Measurements from ENCODE around the gene GJD4.

The GJD4 gene

GRCh38 chr10:35605191-35605590 lies at the start of gene GJD4:
Gene GJD4, plus strand, starts transcription at chr10:35605341. Its CDS starts 227 bp downstream, at chr10:35605568.
- no peak for DNase-seq (ENCODE audit: low read depth)

- DNase-seq (ENCODE audit: low read depth) = no peak
Measured at GRCh38 chr10:35555962-35556930, 48.9 kb upstream of the GJD4 start.

GRCh38 chr10:35558276-35558675 lies 46.9 kb upstream of the GJD4 start:
- no peak for DNase-seq (ENCODE audit: low read depth)

GRCh38 chr10:35559416-35559815 lies 45.7 kb upstream of the GJD4 start:
- DNase-seq (ENCODE audit: low read depth) = no peak

- no peak for DNase-seq (ENCODE audit: low read depth)
Measured at GRCh38 chr10:35561715-35562114, 43.4 kb upstream of the GJD4 start.

GRCh38 chr10:35562427-35562826 lies 42.7 kb upstream of the GJD4 start:
- DNase-seq (ENCODE audit: low read depth) = no peak

- DNase-seq (ENCODE audit: low read depth) = peak; percentile 5
Measured at GRCh38 chr10:35563261-35563891, 41.8 kb upstream of the GJD4 start.

- no peak for DNase-seq (ENCODE audit: low read depth)
Measured at GRCh38 chr10:35564341-35564968, 40.7 kb upstream of the GJD4 start.

GRCh38 chr10:35565602-35566081 lies 39.5 kb upstream of the GJD4 start:
- no peak for DNase-seq (ENCODE audit: low read depth)

- DNase-seq (ENCODE audit: low read depth) = no peak
Measured at GRCh38 chr10:35567951-35568350, 37.2 kb upstream of the GJD4 start.

GRCh38 chr10:35568483-35569015 lies 36.6 kb upstream of the GJD4 start:
- DNase-seq (ENCODE audit: low read depth) = no peak

GRCh38 chr10:35569111-35569707 lies 35.9 kb upstream of the GJD4 start:
- no peak for DNase-seq (ENCODE audit: low read depth)

GRCh38 chr10:35569836-35570235 lies 35.3 kb upstream of the GJD4 start:
- DNase-seq (ENCODE audit: low read depth) = no peak

- DNase-seq (ENCODE audit: low read depth) = no peak
Measured at GRCh38 chr10:35570397-35570796, 34.7 kb upstream of the GJD4 start.

- DNase-seq (ENCODE audit: low read depth) = no peak
Measured at GRCh38 chr10:35572583-35572982, 32.6 kb upstream of the GJD4 start.

GRCh38 chr10:35573796-35574195 lies 31.3 kb upstream of the GJD4 start:
- no peak for DNase-seq (ENCODE audit: low read depth)

GRCh38 chr10:35574924-35575352 lies 30.2 kb upstream of the GJD4 start:
- no peak for DNase-seq (ENCODE audit: low read depth)

- no peak for DNase-seq (ENCODE audit: low read depth)
Measured at GRCh38 chr10:35575640-35576039, 29.5 kb upstream of the GJD4 start.

GRCh38 chr10:35576730-35577129 lies 28.4 kb upstream of the GJD4 start:
- no peak for DNase-seq (ENCODE audit: low read depth)

- no peak for DNase-seq (ENCODE audit: low read depth)
Measured at GRCh38 chr10:35577926-35578617, 27.1 kb upstream of the GJD4 start.

GRCh38 chr10:35578618-35578956 lies 26.6 kb upstream of the GJD4 start:
- DNase-seq (ENCODE audit: low read depth) = no peak
